GM19025 (cell line): ENCODE measurements around the gene OR10H1.
"Not testable (repeated sequence)": the region's sequence is repeated elsewhere in the genome, so short reads cannot be mapped to it uniquely, and the experiment has no call there.

Source experiments
- ATAC-seq: cut with Tn5 transposase; IDR thresholded peaks from one replicate; pipeline ENCODE4 v1.9.1; 2021; ENCODE audit warnings: mild to moderate bottlenecking, low read depth, moderate library complexity; ENCODE audit not compliant: unreplicated experiment

OR10H1 gene

GRCh38 chr19:15815306-15815705 lies at the start of gene OR10H1:
OR10H1 (minus strand) TSS chr19:15815664; CDS start chr19:15808037, 7,627 bp downstream.
- ATAC-seq, result no peak

- ATAC-seq, result no peak
Measured at GRCh38 chr19:15864824-15865223, 49.4 kb upstream of the OR10H1 start.

GRCh38 chr19:15863272-15863671 lies 47.8 kb upstream of the OR10H1 start:
- no peak for ATAC-seq

- no peak for ATAC-seq
Measured at GRCh38 chr19:15862444-15862843, 47.0 kb upstream of the OR10H1 start.

- ATAC-seq, result no peak
Measured at GRCh38 chr19:15860522-15860921, 45.1 kb upstream of the OR10H1 start.

GRCh38 chr19:15859187-15859586 lies 43.7 kb upstream of the OR10H1 start:
- ATAC-seq, result no peak

- no peak for ATAC-seq
Measured at GRCh38 chr19:15850385-15850784, 34.9 kb upstream of the OR10H1 start.

- ATAC-seq, result no peak
Measured at GRCh38 chr19:15846923-15847322, 31.5 kb upstream of the OR10H1 start.

GRCh38 chr19:15843894-15844222 lies 28.4 kb upstream of the OR10H1 start:
- ATAC-seq, result not testable (repeated sequence)

- no peak for ATAC-seq
Measured at GRCh38 chr19:15843203-15843893, 27.9 kb upstream of the OR10H1 start.

- ATAC-seq, result no peak
Measured at GRCh38 chr19:15841875-15842569, 26.6 kb upstream of the OR10H1 start.

- ATAC-seq, result no peak
Measured at GRCh38 chr19:15840833-15841232, 25.4 kb upstream of the OR10H1 start.

- not testable (repeated sequence) for ATAC-seq
Measured at GRCh38 chr19:15839888-15840287, 24.4 kb upstream of the OR10H1 start.

GRCh38 chr19:15838351-15838750 lies 22.9 kb upstream of the OR10H1 start:
- ATAC-seq, result no peak

- no peak for ATAC-seq
Measured at GRCh38 chr19:15837221-15837731, 21.8 kb upstream of the OR10H1 start.

GRCh38 chr19:15836330-15837220 lies 21.1 kb upstream of the OR10H1 start:
- peak; percentile 94 for ATAC-seq

GRCh38 chr19:15835565-15836329 lies 20.3 kb upstream of the OR10H1 start:
- ATAC-seq, result not testable (repeated sequence)

- ATAC-seq, result not testable (repeated sequence)
Measured at GRCh38 chr19:15834232-15834631, 18.8 kb upstream of the OR10H1 start.

- no peak for ATAC-seq
Measured at GRCh38 chr19:15831626-15832025, 16.2 kb upstream of the OR10H1 start.

GRCh38 chr19:15829786-15830185 lies 14.3 kb upstream of the OR10H1 start:
- ATAC-seq, result no peak
